ENCODE results near the gene MTERF1.

MTERF1 gene

GRCh38 chr7:91835826-91836368 lies 44.6 kb downstream of the MTERF1 start:
- DNase-seq (ENCODE audit: low read depth in 2 of 2): no peak

GRCh38 chr7:91835091-91835825 lies 45.2 kb downstream of the MTERF1 start:
- no peak for DNase-seq (ENCODE audit: low read depth in 2 of 2)

GRCh38 chr7:91832493-91833045 lies 47.9 kb downstream of the MTERF1 start:
- no peak for DNase-seq (ENCODE audit: low read depth in 2 of 2)

GRCh38 chr7:91827169-91827568 lies 53.3 kb downstream of the MTERF1 start:
- no peak for DNase-seq (ENCODE audit: low read depth in 2 of 2)

- no peak for DNase-seq (ENCODE audit: low read depth in 2 of 2)
These were observed 54.1 kb downstream of the MTERF1 start for GRCh38 chr7:91826377-91826776.

GRCh38 chr7:91824201-91824600 lies 56.3 kb downstream of the MTERF1 start:
- no peak for DNase-seq (ENCODE audit: low read depth in 2 of 2)
